Astrocyte of the cerebellum (primary cell): ENCODE measurements around the gene KDM8.

Source experiments
- DNase-seq: peaks from one replicate; pipeline ENCODE4 v3.0.0-alpha.2; 2011; ENCODE audit warnings: low read depth
- H3K4me3 ChIP-seq: 2 replicates; pipeline ENCODE4 v1.5.1; 2011; ENCODE audit warnings: mild to moderate bottlenecking, low read depth, low read length, moderate library complexity
- in situ Hi-C: cut with HindIII; loops from 2 replicates; pipeline ENCODE4 v1.10.0; 2017; ENCODE audit warnings: low sequenced_read_pairs
- TF ChIP-seq, protein P1 (sequence below): IDR thresholded peaks from 2 replicates; pipeline ENCODE4 v1.5.1; 2012; ENCODE audit warnings: low read length, low read depth, moderate library complexity, mild to moderate bottlenecking; ENCODE audit errors: missing control alignments

The KDM8 gene

DNA sequence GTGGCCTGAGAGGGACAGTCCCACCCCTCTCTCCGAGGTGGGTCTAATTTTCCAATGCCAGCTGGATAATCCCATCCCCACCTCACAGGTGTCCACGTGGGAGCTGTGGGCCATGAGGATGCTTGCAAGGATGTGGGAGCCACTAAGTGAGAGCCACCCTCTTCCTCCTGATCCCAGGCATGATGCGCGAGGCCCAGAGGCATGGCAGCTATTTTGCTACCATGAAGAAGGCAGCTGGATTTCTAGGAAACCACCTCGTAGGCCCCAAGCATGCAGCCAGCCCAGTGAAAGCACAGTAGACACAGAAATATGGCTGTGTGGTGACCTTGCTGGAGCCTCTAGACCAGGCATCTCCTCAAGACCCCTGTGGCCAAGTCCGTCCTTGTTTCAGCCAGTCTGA lies 20.4 kb downstream of the KDM8 start:
- in situ Hi-C loops, result no loop called here
- TF ChIP-seq, protein P1, sequence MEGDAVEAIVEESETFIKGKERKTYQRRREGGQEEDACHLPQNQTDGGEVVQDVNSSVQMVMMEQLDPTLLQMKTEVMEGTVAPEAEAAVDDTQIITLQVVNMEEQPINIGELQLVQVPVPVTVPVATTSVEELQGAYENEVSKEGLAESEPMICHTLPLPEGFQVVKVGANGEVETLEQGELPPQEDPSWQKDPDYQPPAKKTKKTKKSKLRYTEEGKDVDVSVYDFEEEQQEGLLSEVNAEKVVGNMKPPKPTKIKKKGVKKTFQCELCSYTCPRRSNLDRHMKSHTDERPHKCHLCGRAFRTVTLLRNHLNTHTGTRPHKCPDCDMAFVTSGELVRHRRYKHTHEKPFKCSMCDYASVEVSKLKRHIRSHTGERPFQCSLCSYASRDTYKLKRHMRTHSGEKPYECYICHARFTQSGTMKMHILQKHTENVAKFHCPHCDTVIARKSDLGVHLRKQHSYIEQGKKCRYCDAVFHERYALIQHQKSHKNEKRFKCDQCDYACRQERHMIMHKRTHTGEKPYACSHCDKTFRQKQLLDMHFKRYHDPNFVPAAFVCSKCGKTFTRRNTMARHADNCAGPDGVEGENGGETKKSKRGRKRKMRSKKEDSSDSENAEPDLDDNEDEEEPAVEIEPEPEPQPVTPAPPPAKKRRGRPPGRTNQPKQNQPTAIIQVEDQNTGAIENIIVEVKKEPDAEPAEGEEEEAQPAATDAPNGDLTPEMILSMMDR, result no peak
- no peak for DNase-seq
- H3K4me3 ChIP-seq, result no peak overlapping the region

DNA sequence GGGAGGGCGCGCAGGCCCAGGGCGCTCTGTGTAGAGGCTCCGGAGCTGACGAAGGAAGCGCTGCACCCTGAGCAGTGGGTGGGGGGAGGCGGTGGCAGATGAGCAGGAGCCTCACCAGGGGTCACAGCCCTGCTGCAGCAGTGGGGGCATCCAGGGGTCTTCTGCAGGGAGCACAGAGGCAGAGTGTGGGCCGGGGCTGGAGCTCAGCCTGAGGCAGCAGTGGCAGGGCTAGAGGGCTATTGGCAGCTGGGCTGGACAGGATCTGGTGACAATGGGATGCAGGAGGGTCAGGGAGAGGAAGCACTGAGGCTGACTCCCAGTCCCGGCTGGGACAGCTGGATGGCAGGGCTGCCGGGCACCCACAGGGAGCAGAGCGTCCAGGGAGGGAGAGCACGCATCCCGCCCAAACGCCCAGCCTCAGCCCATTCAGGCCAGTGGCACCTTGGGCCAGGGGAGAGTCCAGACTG lies 21.0 kb downstream of the KDM8 start:
- in situ Hi-C loops, result no loop called here
- no peak for DNase-seq
- no peak overlapping the region for H3K4me3 ChIP-seq
- TF ChIP-seq, protein P1, result no peak

DNA sequence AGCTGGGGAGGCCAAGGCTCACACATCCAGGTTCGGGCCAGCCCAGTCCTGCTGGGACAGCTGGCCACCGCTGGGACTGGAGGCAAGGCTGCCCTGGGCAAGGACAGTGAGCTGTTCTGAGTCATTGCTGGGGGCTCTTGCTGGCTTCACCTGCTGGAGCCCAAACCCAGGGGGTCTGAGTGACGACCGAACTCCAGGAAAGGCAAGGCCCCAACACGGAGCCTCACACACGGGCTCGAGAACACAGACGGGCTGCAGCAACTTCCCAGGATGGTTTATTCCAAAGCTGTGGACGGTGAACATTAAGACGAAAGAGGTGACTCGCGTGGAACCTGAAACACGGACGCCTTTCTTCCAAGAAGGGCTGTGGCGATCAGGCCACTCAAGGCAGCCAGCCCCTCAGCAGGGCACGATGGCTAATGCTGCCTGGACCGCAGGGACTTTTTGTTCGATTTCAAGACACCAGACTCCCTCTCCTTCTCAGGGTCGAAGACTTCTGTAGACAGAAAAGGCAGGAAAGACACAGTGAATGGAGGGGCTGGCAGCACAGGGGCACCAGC lies 21.5 kb downstream of the KDM8 start:
- in situ Hi-C loops, result no loop called here
- no peak overlapping the region for H3K4me3 ChIP-seq
- TF ChIP-seq, protein P1, result no peak
- no peak for DNase-seq

DNA sequence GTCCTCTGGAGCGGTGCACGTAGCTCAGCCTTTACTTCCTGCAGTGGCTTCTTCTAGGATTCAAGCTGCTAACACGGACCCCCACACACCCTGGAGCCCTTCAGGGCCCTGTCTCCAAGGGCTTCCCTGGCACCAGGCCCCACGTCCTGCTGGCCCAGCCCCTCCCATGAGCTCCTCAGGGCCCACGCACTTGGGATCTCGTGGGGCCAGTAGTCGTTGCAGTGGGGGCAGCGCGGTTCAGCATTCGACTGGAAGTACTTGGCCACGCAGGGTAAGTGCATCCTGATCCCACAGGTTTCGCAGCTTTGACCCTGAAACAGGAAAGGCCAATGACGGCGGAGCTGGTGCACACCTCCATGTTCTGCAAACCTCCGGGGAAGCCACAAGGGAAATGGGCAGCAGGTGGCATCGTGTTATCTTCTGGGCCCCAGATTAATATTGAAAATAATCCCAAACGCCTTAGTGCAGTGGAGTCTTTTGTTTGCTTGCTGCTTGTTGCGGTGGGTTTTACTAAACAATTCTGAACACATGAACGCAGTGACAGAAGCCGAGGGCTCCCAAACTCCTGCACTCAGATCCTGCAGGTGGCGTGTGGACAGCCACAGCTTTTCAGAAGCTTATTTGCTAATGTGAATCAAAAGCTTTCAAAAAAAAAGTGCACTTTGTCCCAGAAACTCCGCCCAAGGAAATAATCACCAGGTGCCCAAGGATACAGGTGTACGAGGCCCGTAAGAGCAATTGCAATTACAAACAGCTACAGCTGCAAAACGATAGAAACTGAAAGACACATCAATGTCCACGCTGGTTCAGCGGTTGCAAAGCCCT lies 22.4 kb downstream of the KDM8 start:
- DNase-seq, result no peak
- H3K4me3 ChIP-seq, result no peak overlapping the region
- TF ChIP-seq, protein P1, result no peak
- in situ Hi-C loops, result no loop called here

DNA sequence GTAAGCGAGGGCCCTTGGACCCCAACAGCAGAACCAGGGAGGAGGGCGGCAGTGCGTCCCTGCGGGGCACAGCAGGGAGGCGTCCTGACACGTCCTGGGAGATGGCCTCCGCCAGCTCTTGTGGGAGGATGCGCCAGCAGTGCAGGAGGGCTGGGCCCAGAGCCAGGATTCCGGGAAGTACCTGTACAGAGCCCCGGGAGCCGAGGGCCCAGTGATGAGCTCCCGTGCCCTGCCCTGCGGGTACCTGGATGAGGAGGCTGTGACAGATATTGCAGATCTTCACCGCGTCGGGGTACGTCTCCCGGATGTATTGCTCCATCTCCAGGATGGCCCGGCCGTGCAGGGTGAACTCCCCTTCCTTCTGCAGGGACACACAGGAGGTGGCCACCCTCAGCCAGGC lies 23.1 kb downstream of the KDM8 start:
- in situ Hi-C loops, result no loop called here
- no peak overlapping the region for H3K4me3 ChIP-seq
- TF ChIP-seq, protein P1, result no peak
- DNase-seq, result no peak

DNA sequence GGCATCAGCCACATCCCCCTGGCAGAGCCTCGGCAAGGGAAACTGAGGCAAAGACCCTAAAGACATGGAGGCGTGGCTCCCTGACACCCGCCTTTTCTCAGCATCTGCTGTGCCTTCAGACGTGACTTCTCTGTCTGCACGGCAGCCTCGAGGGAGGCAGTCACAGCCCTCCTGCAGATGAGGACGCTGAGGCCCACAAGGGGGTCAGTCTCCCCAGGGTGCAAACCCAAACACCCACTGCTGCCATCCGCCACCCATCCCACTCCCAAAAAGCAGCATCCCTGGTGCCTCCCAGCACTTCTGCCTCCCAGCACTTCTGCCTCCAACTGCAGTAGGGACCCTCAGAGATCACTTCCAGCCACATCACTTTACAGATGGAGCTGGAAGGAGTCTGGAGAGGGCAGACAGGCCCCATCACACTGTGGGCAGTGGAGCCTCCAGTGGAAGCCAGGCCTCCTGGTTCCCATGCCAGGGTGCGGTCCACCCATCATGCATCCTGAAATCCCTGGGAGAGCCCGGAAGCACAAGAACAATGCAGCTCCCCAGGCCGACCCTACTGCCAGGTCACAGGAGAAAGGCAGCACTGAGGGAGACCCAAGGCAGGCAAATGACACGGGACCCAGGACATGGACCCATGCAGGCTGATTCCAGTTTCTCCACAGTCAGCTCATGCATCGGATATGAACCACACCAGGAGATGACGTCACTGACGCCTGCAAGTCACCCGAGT lies 23.8 kb downstream of the KDM8 start:
- TF ChIP-seq, protein P1, result no peak
- in situ Hi-C loops, result no loop called here
- no peak for DNase-seq
- H3K4me3 ChIP-seq, result no peak overlapping the region
